HS-5 (cell line): ENCODE measurements around the gene CIAO3.
"Not testable (repeated sequence)": the region's sequence is repeated elsewhere in the genome, so short reads cannot be mapped to it uniquely, and the experiment has no call there.

Experiments used
- DNase-seq: peaks from one replicate; pipeline ENCODE4 v3.0.0-alpha.2; 2012; ENCODE audit warnings: low read depth

Gene CIAO3

DNA sequence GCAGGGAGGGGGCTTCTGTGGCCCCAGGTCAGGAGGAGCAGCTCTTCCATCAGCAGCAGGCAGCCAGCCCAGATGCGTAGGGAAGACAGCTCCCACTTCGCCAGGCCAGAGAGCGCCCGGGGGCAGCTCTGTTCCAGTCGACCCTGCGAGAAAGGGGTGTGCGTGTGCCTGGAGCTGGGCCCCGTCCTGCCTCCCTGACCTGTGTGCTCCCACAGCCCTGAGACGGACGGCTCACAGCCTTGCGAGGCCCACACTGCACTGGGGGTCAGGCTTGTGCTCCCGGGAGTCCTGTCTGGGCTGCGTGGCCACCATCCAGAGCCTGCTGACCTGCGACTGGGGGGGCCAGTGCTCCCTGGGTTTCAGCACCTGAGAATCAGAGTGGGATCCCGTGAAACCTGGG is 19.3 kb upstream of the CIAO3 start:
- DNase-seq: no peak

DNA sequence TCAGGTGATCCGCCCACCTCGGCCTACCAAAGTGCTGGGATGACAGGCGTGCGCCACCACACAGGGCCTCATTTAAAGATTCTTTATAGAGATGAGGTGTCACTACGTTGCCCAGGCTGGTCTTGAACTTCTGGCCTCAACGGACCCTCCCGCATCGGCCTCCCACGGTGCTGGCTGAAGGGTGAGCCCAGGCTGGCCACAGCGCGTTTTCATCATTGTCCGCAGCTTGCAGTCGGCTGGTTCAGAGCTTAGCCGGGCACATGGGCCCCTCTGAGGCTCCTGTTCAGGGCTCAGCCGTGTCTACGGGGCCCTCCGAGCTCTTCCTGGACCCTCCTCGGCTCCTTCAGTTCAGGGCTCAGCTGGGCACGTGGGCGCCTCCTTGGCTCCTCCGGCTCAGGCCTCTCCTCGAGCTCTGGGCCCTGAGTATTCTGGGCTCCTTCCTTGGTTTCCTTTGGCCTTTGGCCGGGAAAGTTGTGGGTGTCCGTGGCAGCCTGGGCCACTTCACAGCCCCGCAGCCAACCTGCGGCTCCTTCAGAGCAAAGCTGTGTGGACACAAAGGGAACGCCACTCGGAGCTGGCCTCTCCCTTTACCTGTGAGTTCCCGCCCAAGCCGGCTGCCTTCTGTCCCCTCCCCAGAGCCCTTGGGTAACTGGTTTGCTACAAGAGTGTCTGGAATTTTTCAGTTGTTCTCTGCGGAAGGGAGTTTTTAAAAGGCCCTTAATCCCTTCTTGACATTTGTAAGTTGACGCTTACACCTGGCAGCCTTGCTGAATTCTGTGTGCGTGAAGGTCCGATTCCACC is 18.5 kb upstream of the CIAO3 start:
- DNase-seq: no peak

DNA sequence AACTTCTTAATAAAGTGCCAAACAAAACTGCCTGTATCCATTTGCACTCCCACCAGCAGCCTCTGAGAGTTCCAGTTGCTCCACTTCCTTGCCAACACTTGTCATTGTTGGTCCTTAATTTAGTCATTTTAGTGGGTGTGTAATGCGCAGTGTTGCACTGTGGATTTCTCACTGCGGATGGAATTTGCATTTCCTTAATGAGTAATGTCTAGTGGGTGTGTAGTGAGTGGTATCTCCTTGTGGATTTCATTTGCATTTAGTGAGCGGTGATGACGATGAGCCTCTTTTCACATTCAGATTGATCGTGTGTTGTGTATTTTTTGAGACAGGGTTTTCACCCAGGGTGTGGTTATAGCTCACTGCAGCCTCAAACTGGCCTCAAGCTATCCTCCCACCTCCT is 15.6 kb upstream of the CIAO3 start:
- DNase-seq: no peak

DNA sequence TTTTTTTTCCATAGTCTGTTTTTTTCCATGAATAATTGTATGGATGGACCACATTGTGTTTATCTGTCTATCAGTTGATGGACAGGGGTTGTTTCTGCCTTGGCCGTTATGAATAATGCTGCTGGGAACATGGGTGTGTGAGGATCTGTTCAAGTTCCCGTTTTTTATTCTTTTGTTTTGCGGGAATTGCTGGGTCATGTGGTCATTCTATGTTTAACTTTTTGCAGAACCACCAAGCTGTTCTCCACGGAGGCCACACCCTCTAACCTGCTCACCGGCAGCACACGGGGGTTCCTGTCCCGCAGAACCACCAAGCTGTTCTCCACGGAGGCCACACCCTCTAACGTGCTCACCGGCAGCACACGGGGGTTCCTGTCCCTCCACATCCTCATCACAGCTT is 13.9 kb upstream of the CIAO3 start:
- DNase-seq: no peak

DNA sequence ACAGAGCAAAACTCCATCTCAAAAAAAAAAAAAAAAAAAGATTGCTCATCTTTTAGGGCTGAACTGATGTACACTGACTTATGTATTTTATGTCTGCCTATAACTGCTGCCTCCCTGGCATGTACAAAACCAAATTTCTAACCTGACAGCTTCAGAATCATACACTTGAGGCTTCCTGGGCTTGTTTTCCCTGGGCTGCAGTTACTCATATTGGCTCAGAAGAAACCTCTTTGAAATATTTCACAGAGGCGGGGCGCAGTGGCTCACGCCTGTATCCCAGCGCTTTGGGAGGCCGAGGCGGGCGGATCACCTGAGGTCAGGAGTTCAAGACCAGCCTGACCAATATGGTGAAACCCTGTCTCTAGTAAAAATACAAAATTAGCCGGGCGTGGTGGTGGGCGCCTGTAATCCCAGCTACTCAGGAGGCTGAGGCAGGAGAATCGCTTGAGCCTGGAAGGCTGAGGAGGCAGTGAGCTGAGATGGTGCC is 13.4 kb upstream of the CIAO3 start:
- DNase-seq: not testable (repeated sequence)

DNA sequence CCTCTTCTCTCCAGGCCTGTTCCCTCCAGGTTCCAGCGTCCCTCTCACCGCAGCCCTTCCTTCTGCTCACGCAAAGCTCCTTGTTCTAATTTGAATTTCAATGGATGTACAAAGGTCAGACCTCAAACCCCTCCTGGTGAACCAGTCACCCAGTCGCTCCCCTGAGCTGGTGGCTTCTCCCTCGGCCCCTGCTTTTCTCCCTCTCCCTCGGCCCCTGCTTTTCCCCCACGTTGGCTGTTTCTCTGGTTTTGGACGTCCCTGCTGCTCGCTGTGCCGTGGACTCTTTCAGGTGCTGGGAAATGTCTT is 11.2 kb upstream of the CIAO3 start:
- DNase-seq: no peak

DNA sequence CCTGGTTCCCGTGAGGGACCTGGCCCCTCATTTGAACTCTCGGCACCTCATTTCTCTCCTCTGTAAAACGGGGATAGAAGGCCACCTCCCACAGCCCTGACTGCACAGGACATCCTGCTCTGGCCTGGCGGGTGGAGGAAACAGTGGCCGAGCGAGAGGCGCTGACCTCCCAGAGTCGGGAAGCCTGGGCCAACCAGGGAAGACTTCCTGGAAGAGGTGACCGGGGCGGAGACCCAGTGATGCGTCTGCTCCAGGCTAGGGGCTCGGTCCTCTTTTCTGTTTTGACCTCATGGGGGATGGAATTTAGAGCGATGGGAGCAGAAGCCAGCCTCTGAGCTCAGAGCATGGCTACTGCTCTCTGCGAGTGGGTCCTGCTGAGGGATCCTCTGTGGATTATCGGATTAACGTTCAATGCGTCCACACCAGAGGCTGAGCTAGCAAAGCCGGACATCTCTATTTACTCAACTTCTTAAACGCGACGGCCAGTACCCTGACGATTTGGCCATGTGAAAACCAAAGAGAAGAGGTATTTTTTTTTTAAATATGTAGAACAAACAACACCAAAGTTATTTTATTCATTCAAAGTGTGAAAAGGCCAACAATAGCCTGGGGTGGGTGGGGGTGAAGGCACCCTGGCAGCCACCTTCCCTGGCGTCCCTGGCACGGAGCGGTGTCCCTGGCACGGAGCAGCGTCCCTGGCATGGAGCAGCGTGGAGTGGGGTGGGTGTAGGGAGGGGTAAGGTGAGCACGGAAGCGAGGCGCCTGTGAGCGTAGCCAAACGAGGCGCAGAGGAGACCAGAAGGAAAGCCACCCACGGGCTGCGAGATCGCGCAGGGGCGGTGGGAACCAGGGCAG is 10.6 kb upstream of the CIAO3 start:
- no peak for DNase-seq

DNA sequence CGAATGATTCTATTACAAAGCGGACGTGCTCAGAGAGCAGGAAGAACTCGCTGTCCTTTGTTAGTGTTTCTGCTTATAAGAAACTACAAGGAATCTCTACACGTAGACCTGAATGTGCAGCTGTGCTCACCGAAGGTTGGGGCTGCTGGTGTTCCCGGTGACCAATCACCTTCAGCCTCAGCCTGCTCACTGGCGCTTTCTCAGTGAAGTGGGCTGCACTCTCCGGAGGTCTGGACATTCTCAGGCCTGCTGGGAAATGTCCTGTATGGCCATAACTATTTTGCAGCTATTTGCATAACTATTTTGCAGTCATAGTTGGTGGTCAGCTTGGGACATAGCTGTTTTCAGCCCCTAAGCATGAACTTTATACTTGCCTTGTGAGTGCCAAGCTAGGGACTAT is 9.7 kb upstream of the CIAO3 start:
- no peak for DNase-seq

DNA sequence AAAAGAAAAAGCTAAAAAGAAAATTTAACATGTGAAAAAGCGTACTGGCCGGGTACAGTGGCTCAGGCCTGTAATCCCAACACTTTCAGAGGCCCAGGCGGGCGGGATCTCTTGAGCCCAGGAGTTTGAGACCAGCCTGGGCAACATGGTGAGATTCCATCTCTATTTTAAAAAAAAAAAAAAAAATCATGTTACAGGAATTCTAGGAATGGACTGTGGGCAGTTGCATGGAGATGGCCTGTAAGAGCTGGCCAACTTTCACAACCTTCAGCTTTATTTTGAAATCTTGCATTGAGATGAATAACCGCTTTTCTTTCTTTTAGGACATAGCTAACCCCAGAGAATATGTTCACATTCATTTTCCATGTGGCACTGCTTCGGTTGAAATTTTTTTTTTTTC is 8.2 kb upstream of the CIAO3 start:
- DNase-seq: peak; percentile 44

DNA sequence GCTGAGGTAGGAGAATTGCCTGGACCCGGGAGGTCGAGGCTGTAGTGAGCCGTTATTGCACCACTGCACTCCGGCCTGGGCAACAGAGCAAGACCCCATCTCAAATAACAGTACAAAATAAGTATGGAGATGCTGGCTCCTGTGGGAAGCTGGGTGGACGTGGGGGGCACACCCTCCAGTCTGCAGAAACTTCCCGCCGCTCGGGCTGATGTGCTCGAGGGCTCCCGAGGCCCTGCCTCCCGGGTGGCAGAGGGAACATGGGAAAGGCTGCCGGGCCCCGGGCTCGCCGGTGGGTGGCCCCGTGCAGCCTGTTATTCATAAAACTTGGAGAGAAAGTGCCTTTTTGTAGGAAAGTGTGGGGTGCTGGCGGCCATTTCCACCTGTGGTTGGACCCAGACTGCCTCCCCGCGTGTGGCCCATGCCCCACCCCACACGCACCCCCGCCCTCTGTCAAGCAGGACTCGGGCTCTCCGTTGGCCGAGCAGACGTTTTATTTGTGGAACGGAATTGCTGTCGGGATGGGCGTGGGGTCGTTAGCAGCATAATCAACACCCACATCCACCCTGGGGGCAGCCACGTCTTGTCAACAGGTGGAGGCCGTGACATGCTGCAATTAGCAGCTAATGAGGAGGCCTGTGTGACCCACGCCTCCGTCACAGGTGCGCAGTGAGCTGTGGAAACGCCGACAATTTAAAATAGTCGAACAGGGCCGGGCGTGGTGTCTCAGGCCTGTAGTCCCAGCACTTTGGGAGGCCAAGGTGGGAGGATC is 7.4 kb upstream of the CIAO3 start:
- no peak for DNase-seq

DNA sequence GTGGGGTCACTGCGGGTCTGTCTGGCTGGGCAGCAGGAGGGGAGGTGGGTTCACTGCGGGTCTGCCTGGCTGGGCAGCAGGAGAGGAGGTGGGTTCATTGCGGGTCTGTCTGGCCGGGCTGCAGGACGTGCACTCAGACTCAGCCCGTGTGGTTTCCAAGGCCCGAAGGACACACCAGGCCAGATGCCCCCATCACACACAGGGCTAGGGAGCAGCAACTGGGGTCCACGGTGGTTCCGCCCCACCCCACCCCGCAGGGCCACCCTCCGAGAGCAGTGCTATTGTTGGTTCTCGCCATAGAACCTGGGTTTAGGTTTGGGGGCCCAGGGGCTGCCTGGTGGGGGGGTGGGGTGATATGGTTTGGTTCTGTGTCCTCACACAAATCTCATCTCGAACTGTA is 5.8 kb upstream of the CIAO3 start:
- DNase-seq: no peak

DNA sequence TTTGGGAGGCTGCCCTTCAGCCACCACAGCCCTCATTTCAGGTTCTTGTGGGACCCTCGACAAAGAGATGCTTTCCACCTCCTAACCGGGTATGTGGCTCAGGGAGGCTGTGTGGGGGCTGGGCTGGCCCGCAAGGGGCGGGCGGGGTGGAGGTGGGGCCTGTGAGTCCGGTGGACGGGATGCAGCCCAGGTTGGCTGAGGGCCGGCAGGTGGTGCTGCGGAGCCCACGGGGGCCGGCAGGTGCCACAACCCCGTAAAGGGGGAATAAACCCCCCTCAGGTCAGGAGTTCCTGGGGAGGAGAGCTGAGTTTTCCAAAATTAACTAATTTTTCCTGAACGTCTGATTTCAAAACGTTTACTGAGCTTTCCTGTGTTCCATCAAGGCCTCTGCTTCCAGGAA is 4.9 kb upstream of the CIAO3 start:
- no peak for DNase-seq

DNA sequence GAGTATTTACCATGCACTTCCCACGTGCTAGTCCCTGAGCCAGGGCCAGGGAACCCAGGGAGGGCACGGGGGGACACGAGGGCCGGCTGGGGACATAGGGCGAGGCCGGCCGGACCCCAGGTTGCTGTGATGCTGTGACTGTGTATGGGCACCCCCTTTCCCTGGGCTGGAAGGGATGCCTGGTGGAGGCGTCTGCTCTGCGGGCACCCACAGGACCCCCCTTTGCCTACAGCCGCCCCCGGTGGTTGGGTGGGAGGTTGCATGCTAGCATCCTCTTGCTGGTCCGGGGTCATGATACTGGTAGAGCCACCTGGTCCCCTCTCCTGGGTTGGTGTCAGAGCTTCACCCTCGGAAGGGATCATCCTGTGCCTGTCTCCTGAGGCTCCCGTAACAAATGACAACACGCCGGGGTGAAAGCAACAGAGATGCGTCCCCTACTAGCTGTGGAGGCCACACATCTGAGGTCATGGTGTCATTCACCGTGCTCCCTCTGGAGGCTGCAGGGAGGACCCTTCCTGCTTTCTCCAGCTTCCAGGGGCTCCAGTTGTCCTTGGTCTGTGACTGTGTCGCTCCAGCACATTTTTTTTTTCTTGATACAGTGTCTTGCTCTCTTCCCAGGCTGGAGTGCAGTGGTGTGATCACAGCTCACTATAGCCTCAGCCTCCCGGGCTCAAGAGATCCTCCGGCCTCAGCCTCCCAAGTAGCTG is 3.1 kb upstream of the CIAO3 start:
- no peak for DNase-seq

DNA sequence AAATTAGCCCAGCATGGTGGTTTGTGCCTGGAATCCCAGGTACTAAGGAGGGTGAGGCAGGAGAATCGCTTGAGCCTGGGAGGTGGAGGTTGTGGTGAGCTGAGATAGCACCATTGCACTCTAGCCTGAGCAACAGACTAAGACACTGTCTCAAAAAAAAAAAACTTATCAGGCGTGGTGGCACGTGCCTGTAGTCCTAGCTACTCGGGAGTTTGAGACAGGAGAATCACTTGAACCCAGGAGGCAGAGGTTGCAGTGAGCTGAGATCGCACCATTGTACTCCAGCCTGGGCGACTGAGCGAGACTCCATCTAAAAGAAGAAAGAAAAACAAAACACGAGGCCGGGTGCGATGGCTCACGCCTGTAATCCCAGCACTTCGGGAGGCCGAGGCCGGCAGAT is 2.1 kb upstream of the CIAO3 start:
- DNase-seq: not testable (repeated sequence)

DNA sequence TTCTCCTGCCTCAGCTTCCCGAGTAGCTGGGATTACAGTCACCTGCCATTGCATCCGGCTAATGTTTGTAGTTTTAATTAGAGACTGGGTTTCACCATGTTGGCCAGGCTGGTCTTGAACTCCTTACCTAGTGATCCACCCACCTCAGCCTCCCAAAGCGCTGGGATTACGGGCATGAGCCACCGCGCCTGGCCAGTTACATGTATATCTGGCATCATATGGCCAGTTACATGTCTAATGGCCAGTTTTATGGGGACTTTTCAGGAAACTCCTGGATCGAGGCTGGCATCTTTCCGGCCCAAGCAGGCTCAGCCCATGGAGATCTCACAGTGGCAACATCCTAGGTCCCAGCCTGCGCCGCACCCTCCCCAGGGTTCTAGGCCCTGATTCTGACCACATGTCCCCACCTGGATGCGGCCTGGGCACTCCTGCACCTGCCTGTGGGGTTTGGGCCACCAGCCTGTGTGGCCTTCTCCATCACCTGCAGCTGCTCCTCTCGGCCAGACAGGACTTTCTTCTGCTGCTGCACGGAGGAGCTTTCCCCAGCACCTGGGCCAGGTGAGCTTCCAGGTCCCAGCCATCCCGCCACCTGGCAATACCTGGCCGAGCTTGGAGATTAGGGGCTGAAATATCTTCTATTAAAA is 1.3 kb upstream of the CIAO3 start:
- no peak for DNase-seq

DNA sequence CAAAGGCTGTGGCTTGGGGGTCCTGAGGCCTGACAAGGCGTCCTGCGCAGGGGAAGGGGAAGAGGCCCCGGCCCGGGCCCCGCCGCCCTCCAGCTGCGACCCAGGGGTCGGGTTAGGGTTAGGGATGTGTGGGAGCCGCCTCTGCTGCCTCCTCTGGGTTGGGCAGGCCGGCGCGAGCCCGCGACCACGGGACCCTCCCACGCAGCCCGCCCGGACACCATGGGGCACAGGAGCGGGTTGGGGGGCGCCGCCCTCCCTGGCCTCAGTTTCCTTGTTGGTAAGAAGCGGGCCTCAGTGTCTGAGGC is 386 bp downstream of the CIAO3 start:
- no peak for DNase-seq

DNA sequence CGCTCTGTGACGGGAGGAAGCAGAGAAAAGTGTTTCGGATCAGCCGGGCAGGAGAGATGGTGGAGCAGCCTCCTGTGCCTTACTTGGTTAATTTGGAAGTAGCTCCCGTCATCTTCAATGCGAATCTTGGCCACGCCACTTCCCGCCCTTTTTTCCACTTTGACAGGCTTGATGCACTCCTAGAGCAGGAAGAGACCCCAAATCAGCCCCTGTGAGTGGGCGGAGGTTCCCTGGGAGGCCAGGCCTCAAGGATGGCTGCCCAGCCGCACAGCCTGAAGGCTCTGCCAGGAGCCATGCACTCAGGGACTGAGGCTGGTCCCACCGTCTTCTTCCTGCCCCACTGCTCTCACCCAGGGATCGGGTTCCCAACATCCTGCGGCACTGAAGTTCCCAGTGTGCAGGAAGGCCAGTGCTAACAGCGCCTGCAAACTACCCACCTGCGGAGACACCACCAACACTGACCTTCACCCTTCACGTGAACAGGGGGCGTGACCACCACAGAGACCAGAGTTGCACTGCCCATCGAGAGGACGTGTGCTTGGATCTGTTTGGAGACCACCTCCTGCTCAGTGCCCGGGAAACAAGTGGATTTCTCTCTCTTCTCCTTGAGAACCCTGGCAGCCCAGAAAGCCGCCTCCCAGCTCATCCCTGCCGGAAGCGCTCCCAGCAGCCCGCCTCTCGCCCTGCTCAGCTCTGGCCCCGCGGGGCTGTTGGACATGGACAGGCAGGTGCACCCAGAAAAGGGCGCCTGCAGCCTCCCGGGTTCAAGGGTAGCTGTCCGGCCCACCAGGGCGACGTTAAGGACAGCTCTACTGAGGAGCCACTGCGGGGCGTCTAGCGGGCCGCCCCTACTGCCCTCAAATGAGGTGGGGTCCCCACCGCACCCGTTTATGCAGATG is 988 bp downstream of the CIAO3 start:
- no peak for DNase-seq

DNA sequence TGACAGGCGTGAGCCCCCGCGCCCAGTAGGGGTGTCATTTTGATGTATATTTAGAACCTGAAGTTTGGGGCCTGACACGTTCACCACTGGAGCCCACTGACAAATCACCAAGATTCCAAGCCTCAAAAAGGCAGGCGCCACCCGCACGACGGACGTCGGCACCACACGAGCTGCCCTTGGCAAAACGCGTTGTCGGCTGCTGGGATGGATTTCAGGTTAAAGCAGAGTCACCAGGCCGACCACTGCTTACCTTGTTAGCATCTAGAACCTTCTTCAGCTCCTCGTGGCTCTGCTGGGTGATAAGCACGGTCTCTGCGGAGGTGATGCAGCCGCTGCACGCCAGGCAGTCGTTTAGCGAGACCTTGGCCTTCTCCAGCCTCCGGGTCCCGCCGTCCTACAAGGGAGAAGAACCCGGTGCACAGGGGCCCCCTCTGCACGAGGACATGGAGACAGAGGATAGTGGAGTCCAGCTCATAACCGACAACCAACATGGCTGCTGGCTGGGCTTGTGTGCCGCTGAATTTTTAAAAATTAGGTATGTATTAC is 3.8 kb downstream of the CIAO3 start:
- no peak for DNase-seq

DNA sequence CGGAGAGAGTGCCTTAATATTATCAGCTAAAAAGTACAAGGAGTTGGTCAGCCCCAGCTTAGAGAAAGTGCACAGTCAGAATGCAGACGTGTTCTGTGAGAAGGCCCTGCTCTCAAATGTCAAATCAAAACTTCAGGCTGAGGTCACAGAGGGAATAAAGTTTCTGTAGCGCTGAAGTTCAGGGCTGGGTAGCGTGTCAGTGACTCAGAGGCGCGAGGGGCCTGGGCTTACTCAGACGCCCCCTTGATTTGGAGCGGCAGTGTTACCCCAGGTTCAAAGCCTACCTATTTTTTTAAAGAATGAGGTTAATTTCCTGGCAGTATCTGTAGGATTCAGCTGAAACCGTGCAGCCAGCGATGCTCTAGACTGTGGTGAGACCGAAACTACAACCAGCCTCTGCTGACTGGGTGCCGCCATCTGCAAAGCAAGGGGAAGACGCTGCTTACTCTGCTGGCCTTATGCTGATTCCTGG is 4.8 kb downstream of the CIAO3 start:
- DNase-seq: no peak
